ENCODE data around the gene GPR17.

DNA sequence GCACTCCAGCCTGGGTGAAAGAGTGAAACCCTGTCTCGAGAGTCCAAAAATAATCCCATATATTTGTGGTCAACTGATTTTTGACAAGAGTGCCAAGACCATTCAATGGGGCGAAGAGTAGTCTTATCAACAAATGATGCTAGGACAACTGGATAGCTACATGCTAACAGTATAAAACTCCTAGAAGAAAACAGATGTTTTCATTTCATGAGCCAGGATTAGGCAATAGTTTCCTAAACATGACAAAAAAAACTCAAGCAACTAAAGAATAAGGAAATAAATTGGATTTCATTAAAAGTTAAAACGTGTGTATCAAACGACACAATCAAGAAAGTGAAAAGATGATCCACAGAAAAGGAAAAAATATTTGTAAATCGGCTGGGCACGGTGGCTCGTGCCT lies 23.1 kb downstream of the GPR17 start:
- no peak for TF ChIP-seq EP300 (IDR thresholded peaks at IDR 0.05)
- TF ChIP-seq, protein P1, sequence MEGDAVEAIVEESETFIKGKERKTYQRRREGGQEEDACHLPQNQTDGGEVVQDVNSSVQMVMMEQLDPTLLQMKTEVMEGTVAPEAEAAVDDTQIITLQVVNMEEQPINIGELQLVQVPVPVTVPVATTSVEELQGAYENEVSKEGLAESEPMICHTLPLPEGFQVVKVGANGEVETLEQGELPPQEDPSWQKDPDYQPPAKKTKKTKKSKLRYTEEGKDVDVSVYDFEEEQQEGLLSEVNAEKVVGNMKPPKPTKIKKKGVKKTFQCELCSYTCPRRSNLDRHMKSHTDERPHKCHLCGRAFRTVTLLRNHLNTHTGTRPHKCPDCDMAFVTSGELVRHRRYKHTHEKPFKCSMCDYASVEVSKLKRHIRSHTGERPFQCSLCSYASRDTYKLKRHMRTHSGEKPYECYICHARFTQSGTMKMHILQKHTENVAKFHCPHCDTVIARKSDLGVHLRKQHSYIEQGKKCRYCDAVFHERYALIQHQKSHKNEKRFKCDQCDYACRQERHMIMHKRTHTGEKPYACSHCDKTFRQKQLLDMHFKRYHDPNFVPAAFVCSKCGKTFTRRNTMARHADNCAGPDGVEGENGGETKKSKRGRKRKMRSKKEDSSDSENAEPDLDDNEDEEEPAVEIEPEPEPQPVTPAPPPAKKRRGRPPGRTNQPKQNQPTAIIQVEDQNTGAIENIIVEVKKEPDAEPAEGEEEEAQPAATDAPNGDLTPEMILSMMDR (IDR thresholded peaks at IDR 0.05) = no peak
